Mesothelial cell of epicardium (in vitro differentiated cells): Measurements from ENCODE around the gene RUNX2. TPM values are rescaled to one million over a fixed set of nuclear protein-coding genes. Genes with fewer than 3 reads are reported as not detected.

ENCODE experiments used
- DNase-seq, 2 experiments: peaks; one replicate each; pipeline ENCODE4 v3.0.0; 2021; ENCODE audit warnings: low spot score in 2 of 2; ENCODE audit not compliant: unreplicated experiment in 2 of 2
- H3K27ac Mint-ChIP-seq: 2 replicates; pipeline ENCODE4 v1.8.0; 2021; ENCODE audit warnings: mixed read lengths
- H3K27me3 Mint-ChIP-seq: 2 replicates; pipeline ENCODE4 v1.8.0; 2021; ENCODE audit warnings: low read depth, mixed read lengths
- H3K36me3 Mint-ChIP-seq: 2 replicates; pipeline ENCODE4 v1.8.0; 2021; ENCODE audit warnings: mixed read lengths
- H3K4me1 Mint-ChIP-seq: 2 replicates; pipeline ENCODE4 v1.8.0; 2021; ENCODE audit warnings: mixed read lengths
- H3K4me3 Mint-ChIP-seq: 2 replicates; pipeline ENCODE4 v1.8.0; 2021; ENCODE audit warnings: mild to moderate bottlenecking, moderate library complexity, mixed read lengths
- H3K9me3 Mint-ChIP-seq: 2 replicates; pipeline ENCODE4 v1.8.0; 2021; ENCODE audit warnings: mixed read lengths
- CTCF ChIP-seq: fragments of 200-600 bp; sonication (generic); IDR thresholded peaks from one replicate; pipeline ENCODE4 v1.5.0; 2021; ENCODE audit warnings: antibody characterized with exemption; ENCODE audit not compliant: unreplicated experiment
- total RNA-seq: library from RNA; stranded (reverse); gene quantifications from 3 replicates; pipeline ENCODE4 v1.2.1, GENCODE V29; 2021

The RUNX2 gene
- total RNA-seq, 1 donor from 2014 or later, result 4.4 TPM

- H3K9me3 Mint-ChIP-seq, result no peaks in the 10 kb centered on the region
- no peaks in the 10 kb centered on the region for H3K27me3 Mint-ChIP-seq
- no peaks in the 10 kb centered on the region for H3K36me3 Mint-ChIP-seq
- no peak for TF ChIP-seq CTCF
- H3K4me1 Mint-ChIP-seq, result peaks cover 73% of the 10 kb centered on the region
- DNase-seq, result no peak
- no peak overlapping the region for H3K4me3 Mint-ChIP-seq
- peak overlapping the region; percentile 70 for H3K27ac Mint-ChIP-seq
Observed at GRCh38 chr6:45611491-45611890, 283.4 kb downstream of the RUNX2 start.

- peak overlapping the region; percentile 3 for H3K4me3 Mint-ChIP-seq
- peaks cover 67% of the 10 kb centered on the region for H3K4me1 Mint-ChIP-seq
- H3K27me3 Mint-ChIP-seq, result no peaks in the 10 kb centered on the region
- H3K27ac Mint-ChIP-seq, result peak overlapping the region; percentile 47
- DNase-seq, result no peak
- no peak for TF ChIP-seq CTCF
- no peaks in the 10 kb centered on the region for H3K36me3 Mint-ChIP-seq
- H3K9me3 Mint-ChIP-seq, result no peaks in the 10 kb centered on the region
Observed at GRCh38 chr6:45613656-45614055, 285.5 kb downstream of the RUNX2 start.

GRCh38 chr6:45614488-45615285, 286.6 kb downstream of the RUNX2 start:
- no peaks in the 10 kb centered on the region for H3K9me3 Mint-ChIP-seq
- DNase-seq, result no peak
- no peak for TF ChIP-seq CTCF
- H3K4me1 Mint-ChIP-seq, result peaks cover 57% of the 10 kb centered on the region
- no peak overlapping the region for H3K27ac Mint-ChIP-seq
- H3K4me3 Mint-ChIP-seq, result no peak overlapping the region
- no peaks in the 10 kb centered on the region for H3K36me3 Mint-ChIP-seq
- H3K27me3 Mint-ChIP-seq, result no peaks in the 10 kb centered on the region

GRCh38 chr6:45616209-45616608, 288.1 kb downstream of the RUNX2 start:
- no peaks in the 10 kb centered on the region for H3K27me3 Mint-ChIP-seq
- peaks cover 43% of the 10 kb centered on the region for H3K4me1 Mint-ChIP-seq
- no peak overlapping the region for H3K4me3 Mint-ChIP-seq

GRCh38 chr6:45617441-45617840, 289.3 kb downstream of the RUNX2 start:
- H3K27ac Mint-ChIP-seq, result no peak overlapping the region
- DNase-seq, result no peak
- H3K36me3 Mint-ChIP-seq, result no peaks in the 10 kb centered on the region
- no peaks in the 10 kb centered on the region for H3K9me3 Mint-ChIP-seq
- H3K4me1 Mint-ChIP-seq, result peaks cover 33% of the 10 kb centered on the region
- TF ChIP-seq CTCF, result no peak
- H3K27me3 Mint-ChIP-seq, result no peaks in the 10 kb centered on the region
- no peak overlapping the region for H3K4me3 Mint-ChIP-seq

More at GRCh38 chr6:45616209-45616608, 288.1 kb downstream of the RUNX2 start:
- H3K27ac Mint-ChIP-seq, result peak overlapping the region; percentile 19
- H3K36me3 Mint-ChIP-seq, result no peaks in the 10 kb centered on the region
- TF ChIP-seq CTCF, result no peak
- no peaks in the 10 kb centered on the region for H3K9me3 Mint-ChIP-seq
- no peak for DNase-seq
